HG03354 (cell line): Measurements from ENCODE around the gene B3GNT8.
A peak's percentile ranks its signal among the peaks of the same experiment; 100 is the strongest.
"Not testable (repeated sequence)": the region's sequence is repeated elsewhere in the genome, so short reads cannot be mapped to it uniquely, and the experiment has no call there.

Experiments used
- ATAC-seq: cut with Tn5 transposase; IDR thresholded peaks from one replicate; pipeline ENCODE4 v1.9.1; 2021; ENCODE audit warnings: mild to moderate bottlenecking; ENCODE audit not compliant: unreplicated experiment, poor library complexity, severe bottlenecking

The B3GNT8 gene

DNA sequence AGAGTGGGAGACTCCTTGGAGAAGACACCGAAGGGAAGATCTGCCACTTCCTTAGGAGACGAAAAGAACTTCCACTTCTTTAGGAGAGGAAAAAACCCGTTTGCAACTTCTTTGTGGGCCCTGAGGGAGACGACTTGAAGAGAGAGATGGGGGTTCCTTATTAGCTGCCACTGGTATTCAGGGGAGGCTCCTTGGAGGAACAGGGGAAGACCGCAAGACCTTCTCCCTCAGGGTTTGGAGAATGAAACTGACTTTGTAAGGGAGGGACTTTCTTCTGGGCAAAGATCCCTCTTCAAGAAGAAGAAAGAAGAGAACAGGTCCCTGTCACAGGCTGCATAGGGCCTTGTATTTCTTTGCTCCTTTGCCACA, 29.1 kb downstream of the B3GNT8 start:
- ATAC-seq, result no peak

DNA sequence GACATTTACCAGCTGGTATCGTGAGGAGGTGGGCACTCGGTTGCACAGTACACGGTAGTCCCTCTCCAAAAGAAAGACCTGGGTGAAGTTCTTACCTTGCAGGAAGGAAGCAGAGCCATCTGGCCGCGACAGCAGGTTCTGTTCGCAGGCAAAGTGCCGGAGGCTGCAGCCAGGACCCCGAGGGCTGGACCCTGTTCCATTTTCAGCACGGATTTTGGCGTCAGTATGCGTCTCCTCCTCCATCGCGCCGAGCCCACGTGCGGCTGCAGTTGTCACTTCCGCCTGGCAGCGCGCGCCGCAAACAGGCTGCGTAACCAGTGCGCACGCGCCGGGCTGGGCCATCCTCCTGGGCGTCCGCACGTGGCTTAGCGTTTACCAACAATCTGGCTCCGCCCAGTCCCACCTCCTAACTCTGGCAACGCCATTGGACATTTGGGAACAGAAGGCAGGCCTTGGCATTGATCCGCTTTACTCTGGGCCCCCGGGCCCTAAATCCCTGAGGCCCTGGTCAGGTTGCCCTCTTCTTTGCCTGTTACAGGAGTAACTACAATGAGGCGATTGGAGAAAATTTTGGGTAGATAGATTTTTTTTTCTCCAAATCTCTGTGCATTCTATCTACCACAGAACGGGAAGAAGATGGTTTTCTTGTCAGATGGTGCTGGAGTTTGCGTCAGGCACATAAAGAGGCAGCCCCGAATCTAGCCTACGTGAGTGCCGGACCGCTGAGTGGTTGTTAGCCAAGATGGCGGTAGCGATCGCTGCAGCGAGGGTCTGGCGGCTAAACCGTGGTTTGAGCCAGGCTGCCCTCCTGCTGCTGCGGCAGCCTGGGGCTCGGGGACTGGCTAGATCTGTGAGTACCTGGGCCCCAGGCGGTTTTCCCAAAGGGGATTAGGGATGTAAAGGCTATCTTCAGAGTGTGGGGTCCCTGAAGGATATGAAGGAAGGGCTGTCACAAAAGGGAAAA, 29.8 kb downstream of the B3GNT8 start, which contains the start of the genes BCKDHA and EXOSC5:
BCKDHA (plus strand) TSS at position 733 of the 964 bp plus-strand sequence; CDS start at position 743, 10 bp downstream.
EXOSC5 (minus strand) TSS at position 274 of the 964 bp plus-strand sequence; CDS start at position 243, 31 bp downstream.
- ATAC-seq, result peak; percentile 89

DNA sequence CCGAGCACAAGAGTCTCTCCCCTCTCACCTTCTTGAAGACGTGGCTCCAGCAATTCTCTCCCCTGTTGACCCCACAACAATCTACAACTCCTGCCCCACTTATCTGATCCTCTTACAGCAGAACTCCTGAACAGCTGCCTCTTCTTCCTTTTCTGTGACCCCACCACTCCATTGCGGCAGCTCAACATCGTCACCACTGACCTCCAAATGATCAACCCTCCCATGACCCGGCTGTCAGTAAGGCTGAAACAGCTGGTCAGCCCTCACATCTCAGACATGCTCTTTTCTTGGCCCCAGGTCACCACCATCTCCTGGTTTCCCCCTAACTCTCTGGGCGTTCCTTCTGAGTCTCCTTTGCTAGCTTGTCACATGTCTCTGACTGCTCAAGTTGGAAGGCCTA, 31.8 kb downstream of the B3GNT8 start:
- no peak for ATAC-seq

DNA sequence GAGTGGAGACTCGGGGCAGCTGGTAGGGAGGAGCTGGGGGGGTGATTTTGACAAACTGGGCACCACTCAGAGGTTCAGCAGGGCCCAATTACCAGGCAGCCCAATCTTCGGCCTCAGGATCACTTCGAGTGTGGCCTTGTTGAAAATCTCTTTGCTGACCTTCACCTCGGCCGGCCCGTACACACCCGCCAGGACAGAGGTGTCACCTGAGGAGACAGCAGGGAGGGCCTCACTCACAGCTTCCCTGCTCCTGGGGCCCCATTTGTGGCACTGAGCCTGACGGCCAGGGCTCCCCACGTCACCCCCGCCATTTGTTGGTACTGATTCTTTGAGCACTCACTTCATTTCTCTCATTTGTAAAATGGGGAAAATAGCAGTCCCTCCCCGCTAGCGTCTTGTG, 34.4 kb downstream of the B3GNT8 start:
- no peak for ATAC-seq

DNA sequence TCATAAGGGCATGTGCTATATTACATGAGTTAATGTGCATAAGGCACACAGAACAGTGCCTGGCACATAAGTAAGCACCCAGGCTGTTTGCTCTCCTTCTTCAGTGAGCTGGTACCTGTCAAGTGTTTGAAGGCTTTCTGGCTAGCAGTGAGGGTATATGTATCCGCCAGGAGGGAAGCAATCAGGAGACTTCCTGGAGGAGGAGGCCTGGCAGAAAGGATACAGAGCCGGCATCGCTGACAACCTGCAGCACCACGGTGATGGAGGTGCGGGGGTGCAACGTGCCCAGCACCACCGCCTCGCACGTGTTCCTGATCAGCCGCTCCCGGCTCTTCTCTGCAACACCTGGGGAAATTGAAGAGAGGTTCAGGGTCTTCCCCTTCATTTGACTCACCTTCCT, 35.6 kb downstream of the B3GNT8 start:
- no peak for ATAC-seq

DNA sequence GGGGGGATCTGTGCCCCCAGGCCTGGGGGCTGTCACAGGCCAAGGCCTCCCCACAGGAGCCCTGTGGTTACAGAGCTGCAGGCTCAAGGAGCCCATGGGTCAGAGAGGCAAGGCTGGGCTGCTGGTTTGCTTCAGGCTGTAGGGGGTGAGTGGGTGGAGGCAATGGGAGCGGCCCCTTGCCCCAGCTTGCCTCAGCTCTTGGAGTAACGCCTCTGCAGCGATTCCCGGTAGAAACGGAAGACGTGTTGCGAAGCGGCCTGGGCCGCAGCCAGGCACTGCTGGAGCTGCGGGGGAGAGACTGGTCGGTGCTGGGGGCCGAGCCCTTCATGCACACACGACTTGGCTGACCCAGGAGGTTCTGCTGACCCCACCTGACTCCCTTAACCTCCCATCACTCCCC, 40.7 kb downstream of the B3GNT8 start:
- no peak for ATAC-seq

DNA sequence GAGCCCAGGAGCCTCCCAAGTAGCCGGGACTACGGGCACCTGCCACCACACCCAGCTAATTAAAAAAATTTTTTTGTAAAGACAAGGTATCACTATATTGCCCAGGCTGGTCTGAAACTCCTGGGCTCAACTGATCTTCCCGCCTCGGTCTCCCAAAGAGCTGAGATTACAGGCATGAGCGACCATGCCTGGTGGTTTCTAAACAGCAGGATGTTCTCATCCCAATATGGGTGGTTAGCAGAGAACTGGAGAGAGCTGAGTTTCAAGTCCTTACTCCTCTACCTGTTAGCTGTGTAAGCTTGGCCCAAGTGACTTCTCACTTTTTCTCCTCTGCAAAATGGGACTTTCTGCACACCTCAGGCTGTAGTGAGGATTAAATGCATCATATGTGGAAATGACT, 42.8 kb downstream of the B3GNT8 start:
- ATAC-seq, result no peak

DNA sequence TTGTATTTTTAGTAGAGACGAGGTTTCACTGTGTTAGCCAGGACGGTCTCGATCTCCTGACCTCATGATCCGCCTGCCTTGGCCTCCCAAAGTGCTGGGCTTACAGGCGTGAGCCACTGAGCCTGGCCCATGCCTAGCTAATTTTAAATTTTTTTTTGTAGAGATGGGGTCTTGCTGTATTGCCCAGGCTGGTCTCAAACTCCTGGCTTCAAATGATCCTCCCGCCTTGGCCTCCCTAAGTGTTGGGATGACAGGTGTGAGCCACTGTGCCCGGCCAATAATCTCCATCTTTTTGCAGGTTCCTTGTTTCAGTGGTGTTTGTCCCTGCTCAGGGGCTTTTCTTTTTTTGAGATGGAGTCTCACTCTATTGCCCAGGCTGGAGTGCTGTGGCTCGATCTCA, 45.6 kb downstream of the B3GNT8 start:
- ATAC-seq, result not testable (repeated sequence)

DNA sequence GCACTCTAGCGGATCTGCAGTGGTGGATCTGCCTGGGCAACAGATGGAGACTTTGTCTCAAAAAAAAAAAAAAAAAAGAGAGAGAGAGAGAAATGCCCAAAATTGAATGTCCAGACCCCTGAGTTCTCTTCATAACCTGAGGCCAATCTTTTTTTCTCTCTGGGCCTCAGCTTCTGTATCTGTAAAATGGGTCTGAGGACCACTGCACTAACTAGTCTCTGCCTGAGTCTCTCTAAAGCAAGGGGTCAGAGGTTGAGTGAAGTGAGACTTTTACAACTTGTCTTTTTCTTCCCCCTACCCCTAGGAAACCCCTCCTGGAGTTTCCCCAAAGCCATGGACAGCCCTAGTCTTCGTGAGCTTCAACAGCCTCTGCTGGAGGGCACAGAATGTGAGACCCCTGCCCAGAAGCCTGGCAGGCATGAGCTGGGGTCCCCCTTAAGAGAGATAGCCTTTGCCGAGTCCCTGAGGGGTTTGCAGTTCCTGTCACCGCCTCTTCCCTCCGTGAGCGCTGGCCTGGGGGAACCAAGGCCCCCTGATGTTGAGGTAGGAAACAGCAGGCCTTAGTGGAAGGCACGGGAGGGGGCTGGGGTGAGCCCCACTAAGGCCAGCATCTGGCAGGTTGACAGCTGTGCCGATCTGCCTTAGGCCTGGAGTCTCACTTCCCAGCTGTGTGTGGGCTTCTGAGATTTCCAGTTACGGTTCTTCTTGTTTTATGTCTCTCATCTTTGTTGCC, 49.0 kb downstream of the B3GNT8 start:
- peak; percentile 79 for ATAC-seq

DNA sequence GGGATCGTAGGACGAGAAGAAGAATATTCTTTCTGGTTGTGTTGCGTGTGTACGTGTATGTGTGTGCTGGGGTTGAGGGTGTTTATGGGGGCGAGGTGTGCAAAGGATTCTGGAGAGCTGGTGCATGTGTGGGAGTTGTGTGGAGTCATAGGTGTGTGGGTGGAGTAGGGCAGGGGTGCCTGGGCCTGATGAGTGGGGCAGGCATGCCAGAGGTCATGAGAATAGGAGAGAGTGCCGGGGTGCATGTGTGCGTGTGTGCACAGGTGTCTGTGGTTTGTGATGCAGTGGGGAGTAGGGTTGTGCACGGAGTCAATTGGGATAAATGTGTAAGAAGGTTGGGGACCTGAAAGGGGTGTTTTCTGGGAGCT, 50.2 kb downstream of the B3GNT8 start:
- no peak for ATAC-seq

DNA sequence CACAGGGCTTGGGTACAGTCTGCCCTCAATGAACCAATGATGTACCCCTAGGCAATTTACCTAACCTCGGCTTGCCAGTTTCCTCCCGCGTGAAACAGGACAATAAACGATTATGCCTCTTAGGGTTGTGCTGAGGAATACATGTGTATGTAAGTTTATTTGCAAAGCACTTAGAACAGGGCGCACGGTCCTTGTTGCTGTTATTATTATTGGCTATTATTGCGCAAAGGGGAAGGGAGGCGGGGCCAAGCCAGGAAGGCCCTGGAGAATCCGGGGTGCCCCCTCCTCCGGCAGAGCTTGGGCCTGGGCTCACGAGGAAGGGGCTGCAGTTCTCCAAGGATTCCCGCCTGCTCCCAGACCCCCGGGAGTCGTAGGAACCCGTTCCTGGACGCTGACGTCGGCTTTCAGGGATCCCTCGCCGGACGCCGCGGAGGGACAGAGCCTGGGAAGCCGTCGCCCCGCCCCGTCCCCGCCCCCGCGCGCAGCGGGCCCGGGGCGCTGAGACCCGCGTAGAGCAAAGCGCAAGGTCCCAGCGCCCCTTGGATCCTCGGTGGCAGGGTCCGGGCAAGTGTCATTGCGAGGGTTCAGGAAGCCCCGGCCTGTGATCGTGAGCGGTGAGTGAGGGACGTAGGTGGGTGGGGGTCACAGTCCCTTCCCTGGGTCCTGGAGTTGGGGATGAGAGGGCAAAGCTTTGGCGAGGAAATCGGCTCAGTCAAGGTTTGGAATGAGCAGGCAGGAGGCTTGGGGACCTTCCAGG, 50.8 kb downstream of the B3GNT8 start, which contains the start of gene TMEM91:
TMEM91 (plus strand) TSS at position 293 of the 757 bp plus-strand sequence. CDS start 1,777 bp downstream, outside the sequence.
- ATAC-seq, result no peak
